CD4-positive, alpha-beta T cell treated with Interleukin-12 subunit alpha and Interleukin-12 subunit beta, for 1 hour (primary cell): Measurements from ENCODE around the gene ZNF276.

Experiments used
- DNase-seq: peaks from one replicate; pipeline ENCODE4 v3.0.0-alpha.2; 2020

ZNF276 gene

DNA sequence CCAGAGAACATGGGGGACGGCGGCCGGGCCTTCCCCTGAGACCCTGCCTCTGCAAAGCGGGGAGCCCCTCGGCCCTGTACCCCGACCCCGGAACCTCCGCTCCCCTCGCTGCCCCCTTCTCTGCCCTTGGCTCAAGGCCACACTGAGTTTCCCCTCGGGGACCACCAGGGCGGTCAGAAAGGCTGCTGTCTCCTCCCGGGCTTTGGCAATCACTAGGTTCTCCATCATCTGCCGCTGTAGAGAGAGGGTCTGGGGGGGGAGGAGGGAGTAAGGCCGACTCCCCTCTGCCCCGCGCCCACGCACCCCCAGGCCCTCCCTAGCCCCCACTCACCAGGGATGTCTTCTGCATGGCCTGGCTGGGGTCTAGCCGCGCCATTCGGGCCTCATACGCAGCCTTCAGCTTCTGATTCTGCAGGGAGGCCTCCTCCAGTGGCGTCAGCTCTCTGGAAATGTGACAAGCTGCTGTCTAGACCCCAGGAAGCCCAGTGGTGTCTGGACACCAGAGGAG, 9.0 kb upstream of the ZNF276 start:
- no peak for DNase-seq

DNA sequence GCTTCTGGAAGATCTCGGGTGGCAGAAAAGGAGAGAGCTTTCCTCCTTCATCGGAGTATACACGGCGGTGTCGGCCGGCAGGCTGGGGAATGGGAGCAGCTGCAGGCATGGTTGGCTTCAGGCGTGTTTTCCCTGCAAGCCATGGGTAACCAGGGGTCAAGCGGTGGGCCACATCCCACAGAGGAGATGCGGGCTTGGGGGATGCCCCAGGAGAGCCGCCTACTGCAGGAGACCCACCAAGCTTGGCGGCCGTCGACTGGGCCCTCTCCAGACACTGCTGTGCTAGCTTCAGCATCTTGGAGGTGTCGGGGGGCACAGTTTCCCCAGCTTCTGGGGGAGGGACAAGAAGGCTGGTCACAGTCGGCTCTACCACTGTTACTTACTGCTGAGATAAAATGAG, 4.8 kb upstream of the ZNF276 start:
- no peak for DNase-seq

DNA sequence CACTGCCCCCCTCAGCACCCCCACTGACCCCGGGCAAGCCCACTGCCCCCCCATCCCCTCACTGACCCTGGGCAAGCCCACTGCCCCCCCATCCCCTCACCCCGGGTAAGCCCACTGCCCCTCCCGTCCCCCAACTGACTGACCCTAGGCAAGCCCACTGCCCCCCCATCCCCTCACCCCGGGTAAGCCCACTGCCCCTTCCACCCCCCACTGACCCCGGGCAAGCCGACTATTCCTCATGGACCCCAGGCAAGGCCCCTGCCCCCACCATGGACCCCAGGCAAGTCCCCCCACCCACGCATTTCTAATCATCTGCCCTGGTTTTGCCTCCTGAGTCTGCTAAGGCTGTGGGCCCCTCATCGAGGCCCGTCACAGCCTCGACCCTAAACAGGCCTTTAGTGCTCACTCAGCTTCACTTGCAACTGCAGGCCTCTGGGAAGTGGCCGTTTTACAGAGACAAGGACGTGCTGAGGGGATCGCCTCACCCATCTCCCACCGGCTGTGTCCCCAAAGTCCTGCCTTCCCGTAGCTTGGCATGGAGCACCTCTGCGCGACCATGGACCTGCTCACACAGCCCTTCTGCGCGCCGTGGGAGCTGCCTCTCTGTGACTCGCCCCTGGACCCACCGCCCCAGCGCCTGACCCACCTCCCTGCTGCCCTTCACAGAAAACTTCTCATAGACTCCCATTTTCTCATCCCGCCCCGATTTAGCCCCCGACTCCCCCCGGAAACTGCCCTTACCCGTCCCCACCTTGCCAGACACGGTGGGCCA, 4.2 kb upstream of the ZNF276 start:
- DNase-seq: no peak

DNA sequence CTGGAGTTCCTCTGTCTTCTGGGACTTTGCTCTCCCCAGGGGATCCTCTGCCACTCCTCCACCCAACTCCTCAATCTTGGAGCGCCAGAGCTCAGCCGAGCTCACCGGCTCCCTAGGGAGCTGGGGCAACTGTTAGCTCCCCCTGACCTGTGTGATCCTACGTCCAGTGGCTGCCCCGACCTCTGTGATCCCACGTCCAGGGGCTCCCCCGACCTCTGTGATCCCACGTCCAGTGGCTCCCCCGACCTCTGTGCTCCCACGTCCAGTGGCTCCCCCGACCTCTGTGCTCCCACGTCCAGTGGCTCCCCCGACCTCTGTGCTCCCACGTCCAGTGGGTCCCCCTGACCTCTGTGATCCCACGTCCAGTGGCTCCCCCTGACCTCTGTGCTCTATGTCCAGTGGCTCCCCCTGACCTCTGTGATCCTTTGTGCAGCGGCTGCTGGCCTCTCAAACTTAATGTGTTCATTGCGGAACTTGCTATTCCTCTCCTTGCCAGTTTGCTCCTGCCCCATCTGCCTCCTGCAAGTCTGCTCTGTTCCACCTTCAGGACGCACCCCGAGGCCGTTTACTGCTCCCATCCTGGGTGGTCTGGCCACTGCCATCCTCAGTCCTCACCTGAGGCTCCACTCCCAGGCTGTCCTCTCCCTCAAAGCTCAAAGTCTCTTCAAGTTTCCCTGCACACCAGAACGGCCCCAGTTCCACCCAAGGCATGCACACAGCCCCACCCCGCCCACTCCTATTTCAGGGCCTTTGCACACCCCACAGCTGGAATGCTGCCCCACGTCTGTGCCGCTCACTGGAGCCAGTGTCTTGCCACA, 3.4 kb upstream of the ZNF276 start:
- DNase-seq: no peak

DNA sequence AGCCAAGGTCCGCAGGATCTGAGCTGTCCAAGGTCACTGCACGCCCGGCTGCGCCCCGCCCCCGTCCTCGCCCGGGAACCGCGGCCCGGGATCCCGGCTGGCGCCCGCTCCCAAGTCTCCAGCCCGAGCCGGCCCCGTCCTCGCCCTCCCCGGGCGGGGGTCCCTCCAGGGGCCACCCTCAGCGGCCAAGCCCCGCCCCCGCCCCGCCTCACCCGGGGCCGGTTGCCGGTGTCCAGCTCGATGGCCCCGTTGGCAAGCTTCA, 855 bp upstream of the ZNF276 start:
- no peak for DNase-seq

DNA sequence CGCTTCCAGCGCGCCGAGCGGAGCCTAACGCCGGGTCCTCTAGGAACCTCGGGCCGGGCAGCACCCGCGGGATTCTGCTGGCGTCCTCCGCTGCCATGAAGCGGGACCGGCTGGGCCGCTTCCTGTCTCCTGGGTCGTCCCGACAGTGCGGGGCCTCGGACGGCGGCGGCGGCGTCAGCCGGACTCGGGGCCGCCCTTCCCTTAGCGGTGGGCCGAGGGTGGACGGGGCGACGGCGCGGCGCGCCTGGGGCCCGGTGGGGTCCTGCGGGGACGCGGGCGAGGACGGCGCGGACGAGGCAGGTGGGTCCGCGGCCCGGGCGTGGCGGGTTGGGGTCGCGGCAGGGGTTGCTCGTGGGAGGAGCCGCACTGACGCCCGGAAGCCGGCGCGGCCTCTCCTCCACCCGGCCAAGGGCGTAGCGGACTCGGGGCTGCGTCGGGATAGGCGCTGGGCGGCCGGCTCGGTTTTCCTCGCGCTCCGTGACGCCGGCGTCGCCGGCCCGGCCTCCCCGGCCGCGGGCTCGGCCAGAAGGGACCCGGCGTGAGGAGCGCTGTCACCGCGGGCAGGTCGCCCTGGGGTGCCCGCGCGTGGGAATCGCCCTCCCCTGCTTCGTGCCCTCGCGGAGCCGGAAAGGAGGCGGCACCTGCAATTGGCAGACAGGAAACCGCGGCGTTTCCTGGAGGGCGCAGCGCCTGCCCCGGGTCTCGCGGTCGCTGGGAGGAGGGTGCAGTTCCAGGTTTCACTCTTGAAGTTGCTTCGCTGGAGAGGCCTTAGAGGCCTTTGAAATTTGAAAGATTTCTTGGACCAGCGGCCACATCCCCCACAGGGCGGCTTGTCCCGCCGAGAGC, 432 bp downstream of the ZNF276 start:
- peak; percentile 93 for DNase-seq

DNA sequence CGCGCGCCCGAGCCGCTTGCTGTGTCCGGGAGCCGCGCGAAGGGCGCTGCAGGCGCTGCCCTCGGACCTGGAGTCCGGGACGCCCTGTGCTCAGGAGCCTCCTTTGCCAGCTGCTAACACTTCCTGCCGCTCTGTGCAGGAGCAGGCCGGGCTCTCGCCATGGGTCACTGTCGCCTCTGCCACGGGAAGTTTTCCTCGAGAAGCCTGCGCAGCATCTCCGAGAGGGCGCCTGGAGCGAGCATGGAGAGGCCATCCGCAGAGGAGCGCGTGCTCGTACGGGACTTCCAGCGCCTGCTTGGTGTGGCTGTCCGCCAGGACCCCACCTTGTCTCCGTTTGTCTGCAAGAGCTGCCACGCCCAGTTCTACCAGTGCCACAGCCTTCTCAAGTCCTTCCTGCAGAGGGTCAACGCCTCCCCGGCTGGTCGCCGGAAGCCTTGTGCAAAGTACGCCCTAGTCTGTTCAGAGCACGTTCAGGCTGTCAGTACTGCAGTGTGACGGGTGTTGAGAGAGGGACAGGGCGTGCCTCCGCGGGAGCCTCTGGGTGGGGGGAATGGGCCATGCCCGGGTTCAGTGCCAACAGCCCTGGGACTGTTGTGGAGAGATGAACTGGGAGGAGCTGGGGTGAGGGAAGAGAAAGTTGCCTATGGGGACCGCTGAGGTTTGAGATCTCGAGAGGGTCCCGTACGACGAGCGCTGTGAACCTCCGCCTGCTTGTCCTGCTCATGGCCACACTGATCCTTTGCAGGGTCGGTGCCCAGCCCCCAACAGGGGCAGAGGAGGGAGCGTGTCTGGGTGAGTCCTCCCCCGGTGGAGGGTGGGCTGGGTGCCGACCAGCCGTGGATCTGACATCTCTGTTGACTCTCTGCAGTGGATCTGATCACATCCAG, 1.3 kb downstream of the ZNF276 start:
- DNase-seq: peak; percentile 80

DNA sequence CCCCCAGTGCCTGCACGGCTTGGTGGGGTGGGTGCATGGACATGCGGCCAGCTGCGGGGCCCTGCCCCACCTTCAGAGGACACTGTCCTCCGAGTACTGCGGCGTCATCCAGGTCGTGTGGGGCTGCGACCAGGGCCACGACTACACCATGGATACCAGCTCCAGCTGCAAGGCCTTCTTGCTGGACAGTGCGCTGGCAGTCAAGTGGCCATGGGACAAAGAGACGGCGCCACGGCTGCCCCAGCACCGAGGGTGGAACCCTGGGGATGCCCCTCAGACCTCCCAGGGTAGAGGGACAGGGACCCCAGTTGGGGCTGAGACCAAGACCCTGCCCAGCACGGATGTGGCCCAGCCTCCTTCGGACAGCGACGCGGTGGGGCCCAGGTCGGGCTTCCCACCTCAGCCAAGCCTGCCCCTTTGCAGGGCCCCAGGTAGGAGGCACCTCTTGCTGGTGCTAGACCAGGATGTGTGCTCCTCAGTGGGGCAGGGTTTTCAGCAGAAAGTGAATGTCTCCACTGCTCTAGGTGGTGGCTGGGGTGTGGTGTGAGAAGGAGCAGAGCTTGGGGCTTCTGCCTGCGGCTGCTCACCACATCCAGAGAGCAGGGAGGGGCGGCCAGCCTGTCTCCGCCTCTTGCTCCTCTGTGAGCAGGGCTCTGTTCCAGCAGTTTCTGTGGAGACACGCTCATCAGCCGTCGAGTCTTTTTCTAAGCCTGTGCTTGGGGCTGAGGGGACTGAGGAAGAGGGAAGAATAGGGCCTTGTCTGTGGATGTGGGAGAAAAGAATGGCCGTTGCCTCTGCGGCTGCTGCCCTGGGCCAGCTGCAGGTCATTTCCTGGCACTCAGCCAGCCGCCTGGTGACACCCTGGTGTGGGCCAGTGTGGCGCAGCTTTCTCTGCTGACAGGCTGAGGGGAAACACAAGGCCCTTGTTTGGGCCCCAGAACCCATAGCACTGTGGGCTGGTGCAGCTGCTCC, 2.2 kb downstream of the ZNF276 start:
- peak; percentile 88 for DNase-seq

DNA sequence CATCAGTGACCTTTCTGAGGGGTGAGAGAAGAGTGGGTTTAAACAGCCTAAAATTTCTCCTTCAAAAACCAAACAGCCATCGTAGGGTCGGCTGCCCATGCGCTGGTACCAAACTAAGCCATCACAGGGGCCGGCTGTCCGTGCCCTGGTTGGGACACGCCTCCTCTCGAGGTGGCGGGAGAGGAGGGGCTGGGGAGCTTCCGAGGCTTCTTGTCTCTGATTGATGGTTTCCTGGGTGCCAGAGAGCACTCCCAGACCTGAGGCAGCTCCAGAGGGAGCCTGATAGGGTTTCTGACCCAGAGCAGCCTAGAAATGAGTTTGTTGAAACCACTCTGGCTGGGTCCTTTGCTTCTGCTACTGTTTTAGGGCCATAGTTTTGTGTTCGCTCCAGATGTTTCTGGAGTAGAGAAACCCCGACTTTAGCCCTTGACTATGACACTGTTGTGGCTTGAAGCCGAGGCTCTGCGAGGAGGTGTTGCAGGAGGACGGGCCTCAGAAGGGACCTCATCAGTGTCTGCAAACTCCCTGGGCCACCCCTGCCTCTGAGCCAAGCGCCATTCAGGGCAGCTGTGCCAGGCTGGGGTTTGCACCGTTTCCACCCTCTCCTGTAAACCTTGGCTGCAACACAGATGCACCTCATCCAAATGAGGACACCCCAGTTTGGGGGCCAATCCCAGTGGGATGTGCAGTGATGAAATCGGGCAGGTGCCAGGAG, 6.2 kb downstream of the ZNF276 start:
- DNase-seq: no peak

DNA sequence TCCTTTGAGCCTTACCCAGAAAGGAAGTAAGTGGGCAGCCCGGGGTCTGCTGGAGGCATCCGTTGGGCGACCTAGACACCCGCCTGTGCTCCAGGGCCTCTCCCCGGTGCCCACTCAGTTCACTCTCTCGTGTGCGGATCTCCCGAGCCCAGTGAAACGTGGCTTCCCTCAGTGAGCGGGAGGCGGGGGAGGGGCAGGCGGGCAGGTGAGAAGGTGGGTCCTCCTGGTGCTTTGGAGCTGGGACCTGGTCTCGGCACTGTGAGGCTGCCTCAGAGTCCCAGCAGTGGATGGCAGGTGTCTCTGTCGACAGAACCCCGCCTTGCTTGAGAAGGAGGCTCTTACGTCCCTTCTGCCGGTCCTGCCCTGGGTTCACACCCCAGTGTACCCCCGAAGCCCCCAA, 8.0 kb downstream of the ZNF276 start:
- DNase-seq: no peak

DNA sequence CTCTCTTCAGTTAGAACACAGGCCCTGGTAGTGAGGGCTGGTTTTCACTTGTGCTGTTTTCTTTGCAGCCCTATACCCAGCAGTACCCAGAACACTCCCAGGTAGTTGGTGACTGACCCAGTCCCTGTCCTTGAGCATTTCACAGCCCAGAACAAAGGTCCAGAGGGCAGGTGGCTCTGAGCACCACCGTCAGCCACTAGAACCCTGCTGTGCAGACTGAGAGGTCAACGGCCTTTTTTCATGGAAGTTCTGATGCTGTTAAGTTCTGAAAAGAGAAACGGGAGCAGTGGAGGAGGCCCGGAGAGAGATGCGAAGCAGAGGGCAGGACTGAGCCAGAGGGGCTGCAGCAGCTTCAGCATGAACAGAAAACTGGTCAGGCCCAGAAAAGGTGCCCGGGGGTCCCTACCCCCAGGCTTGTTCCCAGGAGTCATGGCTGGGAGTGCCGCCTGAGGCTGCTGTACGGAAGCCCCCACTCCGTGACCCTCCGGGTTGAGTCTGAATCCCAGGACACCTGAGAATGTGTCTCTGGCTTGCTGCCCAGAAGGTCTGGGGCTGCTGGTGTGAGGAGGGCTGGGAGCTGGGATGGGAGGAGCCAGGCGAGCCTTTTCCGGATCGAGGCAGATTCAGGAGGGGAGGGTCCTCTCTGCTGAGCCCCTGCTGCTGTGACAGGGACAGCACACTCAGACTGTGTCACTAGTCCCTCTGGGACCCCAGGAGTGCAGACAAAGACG, 8.7 kb downstream of the ZNF276 start:
- no peak for DNase-seq

DNA sequence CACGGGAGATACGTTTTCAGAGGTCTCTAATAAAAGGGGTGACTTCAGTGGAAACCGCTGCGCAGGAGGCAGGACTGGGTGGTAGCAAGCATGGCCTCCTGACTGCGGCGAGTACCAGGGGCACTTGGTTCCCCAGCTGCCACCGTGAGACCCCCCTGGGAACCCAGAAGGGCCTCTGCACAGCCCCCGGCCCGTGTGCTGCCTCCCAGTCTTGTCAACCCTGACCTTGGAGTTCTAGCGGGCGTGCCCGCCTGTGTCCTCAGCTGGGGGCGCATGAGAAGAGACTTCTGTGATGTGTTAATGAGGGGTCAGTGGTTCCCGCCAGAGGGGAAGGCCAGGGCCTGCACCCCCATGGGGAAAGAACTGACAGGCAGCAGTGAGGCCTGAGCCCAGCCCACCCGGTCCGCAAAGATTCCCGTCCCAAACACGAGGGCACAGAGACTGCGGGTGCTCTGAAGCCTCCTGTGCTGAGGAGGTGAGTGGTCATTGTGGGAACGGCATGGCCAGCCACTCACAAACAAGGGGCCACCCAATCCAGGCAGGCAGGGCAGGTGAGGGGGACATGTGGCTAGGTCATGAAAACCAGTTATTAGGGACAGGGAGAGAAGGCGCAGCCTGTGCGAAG, 9.4 kb downstream of the ZNF276 start:
- no peak for DNase-seq

DNA sequence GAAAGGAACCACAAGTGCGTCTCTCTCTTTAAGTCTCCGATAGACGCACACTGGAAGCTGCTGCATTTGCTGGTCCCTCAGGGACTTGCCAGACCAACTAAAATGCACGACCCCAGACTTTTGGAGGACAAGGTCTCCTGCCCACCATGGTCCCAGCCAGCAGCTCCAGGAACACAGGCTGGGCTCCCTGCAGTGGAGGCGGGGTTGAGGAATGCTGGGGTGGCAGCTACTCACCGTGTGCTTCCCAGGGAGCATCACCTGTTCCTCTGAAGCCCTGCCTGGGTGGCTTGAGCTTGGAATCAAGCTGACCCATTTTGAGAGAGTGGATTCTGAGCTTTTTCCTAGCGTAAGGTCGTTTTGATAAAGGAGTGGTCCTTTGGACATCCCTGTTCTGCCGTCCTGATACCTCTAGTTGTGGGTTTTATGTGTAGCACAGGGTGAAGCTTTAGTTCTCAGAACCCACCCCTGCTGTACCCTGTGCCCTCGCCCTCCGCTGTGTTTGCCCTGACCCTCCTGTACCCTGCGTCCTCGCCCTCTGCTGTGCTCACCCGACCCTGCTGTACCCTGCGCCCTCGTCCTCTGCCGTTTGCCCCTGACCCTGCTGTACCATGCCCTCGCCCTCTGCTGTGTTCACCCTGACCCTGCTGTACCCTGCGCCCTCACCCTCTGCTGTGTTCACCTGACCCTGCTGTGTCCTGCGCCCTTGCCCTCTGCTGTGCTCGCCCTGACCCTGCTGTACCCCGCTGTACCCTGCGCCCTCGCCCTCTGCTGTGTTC, 11.0 kb downstream of the ZNF276 start:
- no peak for DNase-seq

DNA sequence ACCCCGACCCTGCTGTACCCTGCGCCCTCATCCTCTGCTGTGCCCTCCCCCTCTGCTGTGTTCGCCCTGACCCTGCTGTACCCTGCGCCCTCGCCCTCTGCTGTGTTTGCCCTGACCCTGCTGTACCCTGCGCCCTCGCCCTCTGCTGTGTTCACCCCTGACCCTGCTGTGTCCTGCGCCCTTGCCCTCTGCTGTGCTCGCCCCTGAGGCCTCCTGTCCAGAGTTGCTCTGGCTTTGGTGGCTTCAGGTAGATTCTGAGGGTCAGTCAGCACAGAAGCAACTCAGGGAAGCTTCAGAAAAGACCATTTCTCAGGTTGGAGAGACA, 11.5 kb downstream of the ZNF276 start:
- DNase-seq: no peak

DNA sequence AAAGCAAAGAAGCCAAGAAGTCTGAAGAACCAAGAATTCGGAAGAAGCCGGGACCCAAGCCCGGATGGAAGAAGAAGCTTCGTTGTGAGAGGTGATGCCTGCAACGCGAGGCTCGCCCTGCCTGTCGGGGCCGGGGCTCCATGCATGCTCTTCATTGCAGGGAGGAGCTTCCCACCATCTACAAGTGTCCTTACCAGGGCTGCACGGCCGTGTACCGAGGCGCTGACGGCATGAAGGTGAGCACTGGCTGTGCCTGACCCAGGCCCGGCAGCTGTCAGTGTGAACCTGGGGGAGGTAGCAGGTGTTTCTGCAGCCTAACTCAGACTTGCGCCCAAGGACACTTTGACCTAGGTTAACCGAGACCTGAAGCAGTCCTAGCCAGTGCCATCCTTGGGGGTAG, 12.0 kb downstream of the ZNF276 start:
- no peak for DNase-seq

DNA sequence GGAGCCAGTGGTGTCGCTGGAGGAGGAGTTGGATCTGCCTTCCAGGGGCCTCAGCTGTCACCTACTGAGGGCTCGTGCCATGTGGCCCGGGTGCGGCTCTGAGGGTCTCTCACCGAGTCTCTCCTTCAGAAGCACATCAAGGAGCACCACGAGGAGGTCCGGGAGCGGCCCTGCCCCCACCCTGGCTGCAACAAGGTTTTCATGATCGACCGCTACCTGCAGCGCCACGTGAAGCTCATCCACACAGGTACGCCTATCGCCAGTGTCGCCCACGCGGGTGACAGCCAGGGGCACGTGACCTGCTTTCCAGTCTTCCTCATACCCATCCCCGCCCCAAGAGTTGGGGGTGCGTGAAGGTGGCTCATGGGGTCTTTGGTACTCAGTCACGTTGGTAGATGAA, 12.5 kb downstream of the ZNF276 start:
- no peak for DNase-seq

DNA sequence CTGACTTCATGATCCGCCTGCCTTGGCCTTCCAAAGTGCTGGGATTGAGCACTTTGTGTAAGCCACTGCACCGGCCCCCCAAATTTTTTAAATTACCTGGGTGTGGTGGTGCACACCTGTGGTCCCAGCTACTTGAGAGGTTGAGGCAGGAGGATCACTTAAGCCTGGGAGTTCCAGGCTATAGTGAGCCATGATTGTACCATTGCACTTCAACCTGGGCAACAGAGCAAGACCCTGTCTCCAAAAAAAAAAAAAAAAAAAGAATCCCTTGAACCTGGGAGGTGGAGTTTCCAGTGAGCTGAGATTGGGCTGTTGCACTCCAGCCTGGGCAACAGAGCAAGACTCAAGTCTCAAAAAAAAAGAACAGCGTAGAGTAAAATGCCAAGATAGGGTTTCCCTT, 15.2 kb downstream of the ZNF276 start:
- DNase-seq: no peak

DNA sequence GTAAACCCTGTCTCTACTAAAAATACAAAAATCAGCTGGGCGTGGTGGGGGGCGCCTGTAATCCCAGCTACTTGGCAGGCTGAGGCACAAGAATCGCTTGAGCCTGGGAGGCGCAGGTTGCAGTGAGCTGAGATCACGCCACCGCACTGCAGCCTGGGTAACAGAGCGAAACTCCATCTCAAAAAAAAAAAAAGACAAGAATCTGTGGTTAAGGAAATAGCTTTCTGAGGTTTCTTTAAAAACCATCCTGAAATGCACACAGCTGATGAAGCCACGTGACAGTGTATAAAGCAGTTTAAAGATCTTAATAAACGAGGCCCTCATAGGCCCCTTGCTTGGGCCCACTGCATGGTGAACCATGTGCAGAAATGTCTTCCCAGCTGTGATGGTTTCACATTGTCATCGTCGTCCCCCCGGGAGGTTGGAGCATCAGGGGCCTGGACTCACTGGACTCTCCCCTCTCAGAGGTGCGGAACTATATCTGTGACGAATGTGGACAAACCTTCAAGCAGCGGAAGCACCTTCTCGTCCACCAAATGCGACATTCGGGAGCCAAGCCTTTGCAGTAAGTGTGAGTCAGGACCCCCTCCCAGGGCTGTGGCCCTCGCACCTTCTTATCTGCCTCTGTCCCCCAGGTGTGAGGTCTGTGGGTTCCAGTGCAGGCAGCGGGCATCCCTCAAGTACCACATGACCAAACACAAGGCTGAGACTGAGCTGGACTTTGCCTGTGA, 16.2 kb downstream of the ZNF276 start:
- peak; percentile 66 for DNase-seq
